K562 (cell line): ENCODE data around the gene BTNL8.

Source experiments
- CREM ChIP-seq: IDR thresholded peaks from 2 replicates; pipeline ENCODE4 v1.6.1; 2014; ENCODE audit warnings: antibody characterized with exemption, low read depth
- CTCF ChIP-seq, 3 experiments: IDR thresholded peaks in 2 of 3; conservative IDR thresholded peaks in 1 of 3; 2 replicates each; pipeline ENCODE4 v1.5.1; 2011 to 2012; ENCODE audit warnings: low read length in 3 of 3, mild to moderate bottlenecking in 3 of 3, control low read depth in 2 of 3, improper control_type of control experiment in 1 of 3, inconsistent platforms in 1 of 3, low read depth in 1 of 3, mixed read lengths in 1 of 3, moderate library complexity in 1 of 3; ENCODE audit not compliant: insufficient read depth in 2 of 3
- EGR1 ChIP-seq: fragments of 450-650 bp; conservative IDR thresholded peaks from 2 replicates; pipeline ENCODE4 v1.6.1; 2017; ENCODE audit warnings: mild to moderate bottlenecking
- EP300 ChIP-seq: IDR thresholded peaks from 2 replicates; pipeline ENCODE4 v1.6.1; 2012; ENCODE audit warnings: low read length, improper control_type of control experiment
- FOXJ3 ChIP-seq: sonication (generic); formaldehyde crosslinking; IDR thresholded peaks from 2 replicates; pipeline ENCODE4 v1.4.0; 2020; ENCODE audit warnings: mild to moderate bottlenecking, missing genetic modification reagents
- GATAD2A ChIP-seq: fragments of 450-650 bp; IDR thresholded peaks from 2 replicates; pipeline ENCODE4 v1.6.1; 2017
- SMARCA4 ChIP-seq: fragments of 450-650 bp; IDR thresholded peaks from 2 replicates; pipeline ENCODE4 v1.6.1; 2016
- TAF15 ChIP-seq: fragments of 200-400 bp; formaldehyde crosslinking; IDR thresholded peaks from 2 replicates; pipeline ENCODE4 v1.6.1; 2017; ENCODE audit warnings: mild to moderate bottlenecking, low read depth, low read length, moderate library complexity
- ZNF449 ChIP-seq: fragments of 250-450 bp; sonication (Bioruptor Pico); IDR thresholded peaks from 2 replicates; pipeline ENCODE4 v1.8.0; 2022; ENCODE audit warnings: moderate library complexity, mild to moderate bottlenecking, inconsistent platforms

DNA sequence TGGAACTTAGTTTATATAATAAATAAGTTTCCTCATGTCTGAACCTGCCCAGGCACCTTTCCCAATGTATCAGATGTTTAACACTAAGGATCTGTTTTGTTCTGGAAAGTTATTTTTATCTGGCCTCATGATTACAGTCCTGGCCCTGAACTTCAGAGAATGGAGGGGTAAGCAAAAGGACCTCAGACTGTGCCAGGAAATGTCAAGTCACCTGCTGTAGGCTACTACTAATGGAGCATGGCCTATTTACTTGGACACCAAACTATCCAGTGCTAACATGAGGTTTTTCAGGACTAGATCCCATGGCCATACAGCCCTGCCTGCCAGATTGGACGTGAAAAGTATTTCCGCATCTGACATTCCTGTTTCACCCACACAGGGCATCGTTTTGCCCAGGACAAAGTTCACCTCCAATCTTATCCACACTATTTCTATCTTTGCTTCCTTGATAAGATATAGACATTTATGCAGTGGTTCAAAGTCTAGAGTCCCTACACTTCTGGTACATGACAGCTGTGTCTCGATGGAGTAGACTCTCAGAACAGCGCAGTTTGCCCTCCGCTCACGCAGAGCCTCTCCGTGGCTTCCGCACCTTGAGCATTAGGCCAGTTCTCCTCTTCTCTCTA is at the start of gene BTNL8:
- TF ChIP-seq EGR1 (no peak), GATAD2A (no peak), EP300 (no peak), SMARCA4 (no peak), TAF15 (no peak), CTCF (IDR thresholded peaks at IDR 0.05 in 2 of 3, conservative IDR thresholded peaks at IDR 0.05 in 1 of 3; ENCODE audit: insufficient read depth in 2 of 3, low read depth in 1 of 3, low read length in 3 of 3) (no peak), CREM (no peak), FOXJ3 (CRISPR knock-in tag) (no peak), ZNF449 (no peak)
